Epithelial cell of esophagus (primary cell): ENCODE data around the gene PAK5.

Experiments used
- DNase-seq: peaks from one replicate; pipeline ENCODE4 v3.0.0; 2010; ENCODE audit warnings: low read depth
- H3K4me3 ChIP-seq: 2 replicates; pipeline ENCODE4 v1.5.1; 2011; ENCODE audit warnings: mild to moderate bottlenecking, low read length, control low read depth
- CTCF ChIP-seq: IDR thresholded peaks from 2 replicates; pipeline ENCODE4 v1.5.1; 2011; ENCODE audit warnings: low read depth, mild to moderate bottlenecking, low read length, control low read depth, inconsistent platforms; ENCODE audit not compliant: insufficient read depth; ENCODE audit errors: missing control alignments

PAK5 gene

GRCh38 chr20:9581509-9581908, 257.4 kb downstream of the PAK5 start:
- TF ChIP-seq CTCF = no peak
- DNase-seq = no peak
- no peak overlapping the region for H3K4me3 ChIP-seq

DNA sequence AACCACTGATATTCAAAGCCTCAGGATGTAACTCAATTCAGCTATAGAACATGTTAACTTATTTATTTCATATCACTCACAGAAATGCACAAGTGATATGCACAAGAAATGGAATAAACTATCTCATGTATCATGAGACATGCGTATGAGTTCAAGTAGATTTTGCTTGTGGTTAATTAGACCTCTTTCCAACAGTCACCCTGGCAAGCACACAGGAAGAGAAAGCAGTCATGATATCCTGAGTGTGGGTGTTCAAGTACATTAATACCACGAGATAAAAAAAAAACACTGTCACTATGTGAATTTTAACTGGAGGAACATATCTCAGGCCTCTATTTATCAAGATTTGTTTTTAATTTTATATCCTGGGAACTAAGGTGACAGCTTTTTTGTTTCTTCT, 260.3 kb downstream of the PAK5 start:
- TF ChIP-seq CTCF = no peak
- DNase-seq = no peak

DNA sequence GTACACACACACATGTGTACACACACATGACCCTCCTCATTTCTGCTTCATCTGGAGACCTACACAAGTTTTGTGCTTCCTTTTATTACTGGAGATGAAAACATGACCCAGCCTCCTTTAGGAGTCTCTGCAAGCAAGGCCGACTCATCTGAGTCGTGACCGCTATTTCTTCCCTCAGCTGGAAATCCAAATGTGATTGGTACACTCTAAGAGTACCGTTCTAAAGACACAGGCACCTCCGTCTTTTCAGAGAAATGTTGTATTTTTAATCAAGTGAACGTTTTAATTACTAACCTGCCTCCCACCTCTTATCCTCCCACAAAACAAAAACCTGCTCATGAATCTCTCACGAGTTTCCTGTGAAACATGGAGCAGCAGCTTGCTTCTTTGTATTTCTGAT, 261.5 kb downstream of the PAK5 start:
- no peak for TF ChIP-seq CTCF
- H3K4me3 ChIP-seq = no peak overlapping the region
- no peak for DNase-seq

More for the DNA sequence above, 260.3 kb downstream of the PAK5 start:
- no peak overlapping the region for H3K4me3 ChIP-seq

DNA sequence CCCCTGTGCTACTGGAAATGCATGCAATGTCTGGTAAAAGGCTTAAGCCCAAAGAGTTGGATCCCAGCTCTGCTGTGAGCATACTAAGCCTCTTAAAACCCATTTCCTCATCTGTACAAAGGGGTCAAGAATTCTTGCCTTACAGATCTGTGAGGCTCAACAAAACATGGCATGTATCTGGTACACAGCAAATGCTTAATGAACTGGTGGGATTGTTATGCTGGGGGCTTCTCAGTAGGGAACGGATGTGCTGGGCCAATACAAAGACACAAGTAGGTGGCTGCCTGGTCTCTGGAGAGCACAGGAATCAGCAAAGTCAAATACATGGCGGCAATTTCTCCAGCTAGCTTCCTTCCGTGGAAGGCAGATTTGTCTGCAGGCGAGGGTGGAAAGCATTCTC, 262.2 kb downstream of the PAK5 start:
- no peak for TF ChIP-seq CTCF
- DNase-seq = no peak
- no peak overlapping the region for H3K4me3 ChIP-seq

DNA sequence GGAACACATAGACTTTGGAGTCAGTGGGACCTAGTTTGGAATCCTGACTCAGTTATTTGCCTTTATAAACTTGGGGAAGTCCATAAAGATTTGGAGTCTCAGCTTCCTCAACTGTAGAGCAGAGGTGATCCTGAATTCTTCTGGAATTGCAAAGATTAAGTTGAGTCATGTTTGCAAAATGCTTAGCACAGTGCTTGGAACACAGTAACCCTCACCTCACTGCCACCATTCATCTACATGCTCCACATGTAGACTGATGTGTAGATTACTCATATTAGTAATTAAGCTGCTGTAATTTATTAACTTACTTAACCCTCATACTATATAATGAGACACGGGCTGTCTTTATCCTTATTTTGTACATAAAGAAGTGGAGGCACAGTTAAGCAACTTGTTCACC, 263.0 kb downstream of the PAK5 start:
- no peak for DNase-seq
- no peak overlapping the region for H3K4me3 ChIP-seq
- no peak for TF ChIP-seq CTCF

GRCh38 chr20:9574776-9575175, 264.1 kb downstream of the PAK5 start:
- TF ChIP-seq CTCF = no peak
- H3K4me3 ChIP-seq = no peak overlapping the region

GRCh38 chr20:9574181-9574580, 264.7 kb downstream of the PAK5 start:
- TF ChIP-seq CTCF = no peak
- DNase-seq = no peak

More at GRCh38 chr20:9574776-9575175, 264.1 kb downstream of the PAK5 start:
- DNase-seq = no peak

More at GRCh38 chr20:9574181-9574580, 264.7 kb downstream of the PAK5 start:
- H3K4me3 ChIP-seq = no peak overlapping the region
